SH-SY5Y (cell line): ENCODE results near the gene PALM.

ENCODE experiments used
- GATA2 ChIP-seq: IDR thresholded peaks from 2 replicates; pipeline ENCODE4 v1.6.1; 2011; ENCODE audit warnings: mild to moderate bottlenecking, low read depth, low read length
- GATA3 ChIP-seq: IDR thresholded peaks from 2 replicates; pipeline ENCODE4 v1.6.1; 2011; ENCODE audit warnings: low read depth, mild to moderate bottlenecking, low read length, moderate library complexity

PALM gene

DNA sequence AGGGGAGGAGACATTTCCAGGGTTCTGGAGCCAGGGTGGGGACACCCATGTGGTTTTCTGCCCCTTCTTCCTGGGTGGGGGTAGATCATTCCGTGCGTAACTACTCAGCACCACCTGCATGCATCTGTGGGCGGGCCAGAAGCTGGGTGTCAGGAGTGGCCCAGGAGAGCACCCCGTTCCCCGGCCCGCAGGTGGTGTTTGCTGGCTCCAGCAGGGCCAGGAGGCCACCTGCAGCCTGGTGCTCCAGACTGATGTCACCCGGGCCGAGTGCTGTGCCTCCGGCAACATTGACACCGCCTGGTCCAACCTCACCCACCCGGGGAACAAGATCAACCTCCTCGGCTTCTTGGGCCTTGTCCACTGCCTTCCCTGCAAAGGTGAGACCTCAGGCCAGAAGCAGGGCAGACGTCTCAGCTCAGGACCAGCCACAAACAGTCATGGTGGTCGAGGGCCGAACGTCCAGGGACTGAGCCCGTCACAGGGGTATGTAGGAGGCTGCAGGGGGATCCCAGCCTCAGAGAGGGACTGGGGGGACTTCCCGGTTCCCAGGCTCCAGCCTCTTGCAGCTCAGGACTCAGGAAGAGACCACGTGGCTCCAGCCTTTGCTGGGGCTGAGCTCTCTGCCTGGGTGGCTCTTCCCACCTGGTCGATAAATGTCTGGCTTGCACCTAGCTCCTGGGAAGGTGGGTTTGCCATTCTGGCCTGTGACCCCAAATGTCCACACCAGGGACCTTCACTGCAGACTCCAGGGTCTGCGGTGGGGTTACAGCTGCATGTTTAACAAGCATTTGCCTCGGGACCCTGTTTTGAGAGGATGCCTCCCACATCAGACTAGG, 30.9 kb upstream of the PALM start:
- no peak for TF ChIP-seq GATA3
- TF ChIP-seq GATA2: no peak

DNA sequence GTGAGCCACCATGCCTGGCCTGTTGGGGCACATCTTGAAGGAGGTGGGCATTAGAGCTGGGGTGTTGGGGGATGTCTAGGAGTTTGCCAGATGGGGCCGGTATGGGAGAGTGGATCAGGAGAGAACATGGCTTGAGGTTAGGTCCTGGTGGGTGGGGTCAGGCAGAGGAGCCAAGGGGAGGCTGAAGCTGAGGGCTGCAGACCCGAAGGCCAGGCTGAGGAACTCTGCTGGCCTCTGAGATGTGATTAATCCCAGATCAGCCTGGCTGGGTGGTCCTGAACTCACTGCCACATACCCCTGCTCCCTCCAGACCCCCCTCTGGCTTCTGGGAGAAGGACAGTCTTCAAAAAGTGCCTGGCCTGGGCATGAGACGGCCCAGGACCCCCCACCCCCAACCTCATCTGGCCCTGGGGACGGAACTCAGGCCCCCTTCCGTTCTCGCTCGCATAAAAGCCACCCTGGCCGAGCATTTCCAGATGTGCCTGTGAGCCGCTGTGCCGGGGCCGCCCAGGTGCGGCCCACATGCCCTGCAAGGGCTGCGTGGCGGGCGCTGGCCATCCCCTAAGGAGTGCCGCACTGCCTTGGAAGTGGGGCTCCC, 29.8 kb upstream of the PALM start:
- TF ChIP-seq GATA3 (no peak), GATA2 (no peak)

GRCh38 chr19:679418-680286, 29.1 kb upstream of the PALM start:
- no peak for TF ChIP-seq GATA3
- no peak for TF ChIP-seq GATA2

DNA sequence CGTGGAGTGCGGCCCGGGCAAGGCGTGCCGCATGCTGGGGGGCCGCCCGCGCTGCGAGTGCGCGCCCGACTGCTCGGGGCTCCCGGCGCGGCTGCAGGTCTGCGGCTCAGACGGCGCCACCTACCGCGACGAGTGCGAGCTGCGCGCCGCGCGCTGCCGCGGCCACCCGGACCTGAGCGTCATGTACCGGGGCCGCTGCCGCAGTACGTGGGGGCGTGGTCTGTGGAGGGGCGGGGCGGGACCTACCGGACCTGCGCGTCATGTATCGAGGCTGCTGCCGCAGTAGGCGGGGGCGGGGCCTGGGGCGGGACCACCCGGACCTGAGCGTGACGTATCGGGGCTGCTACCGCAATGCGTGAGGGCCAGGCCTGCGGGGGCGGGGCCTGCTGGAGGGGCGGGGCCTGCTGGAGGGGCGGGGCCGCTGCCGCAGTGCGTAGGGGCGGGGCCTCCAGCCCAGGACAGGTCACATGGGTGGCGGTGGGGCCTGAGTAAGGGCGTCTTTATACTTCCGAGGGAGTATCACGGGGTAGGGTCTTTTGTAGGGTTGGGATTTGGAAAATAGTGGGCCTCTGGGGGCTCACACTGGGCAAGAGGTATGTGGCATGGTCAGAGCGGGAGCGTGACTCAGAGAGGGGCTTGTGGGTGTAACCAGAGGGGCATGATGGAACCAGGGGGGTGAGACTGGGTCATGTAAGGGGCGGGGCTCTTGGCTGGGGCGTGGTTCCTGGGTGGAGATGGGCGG, 28.3 kb upstream of the PALM start:
- TF ChIP-seq GATA2 (no peak), GATA3 (no peak)

DNA sequence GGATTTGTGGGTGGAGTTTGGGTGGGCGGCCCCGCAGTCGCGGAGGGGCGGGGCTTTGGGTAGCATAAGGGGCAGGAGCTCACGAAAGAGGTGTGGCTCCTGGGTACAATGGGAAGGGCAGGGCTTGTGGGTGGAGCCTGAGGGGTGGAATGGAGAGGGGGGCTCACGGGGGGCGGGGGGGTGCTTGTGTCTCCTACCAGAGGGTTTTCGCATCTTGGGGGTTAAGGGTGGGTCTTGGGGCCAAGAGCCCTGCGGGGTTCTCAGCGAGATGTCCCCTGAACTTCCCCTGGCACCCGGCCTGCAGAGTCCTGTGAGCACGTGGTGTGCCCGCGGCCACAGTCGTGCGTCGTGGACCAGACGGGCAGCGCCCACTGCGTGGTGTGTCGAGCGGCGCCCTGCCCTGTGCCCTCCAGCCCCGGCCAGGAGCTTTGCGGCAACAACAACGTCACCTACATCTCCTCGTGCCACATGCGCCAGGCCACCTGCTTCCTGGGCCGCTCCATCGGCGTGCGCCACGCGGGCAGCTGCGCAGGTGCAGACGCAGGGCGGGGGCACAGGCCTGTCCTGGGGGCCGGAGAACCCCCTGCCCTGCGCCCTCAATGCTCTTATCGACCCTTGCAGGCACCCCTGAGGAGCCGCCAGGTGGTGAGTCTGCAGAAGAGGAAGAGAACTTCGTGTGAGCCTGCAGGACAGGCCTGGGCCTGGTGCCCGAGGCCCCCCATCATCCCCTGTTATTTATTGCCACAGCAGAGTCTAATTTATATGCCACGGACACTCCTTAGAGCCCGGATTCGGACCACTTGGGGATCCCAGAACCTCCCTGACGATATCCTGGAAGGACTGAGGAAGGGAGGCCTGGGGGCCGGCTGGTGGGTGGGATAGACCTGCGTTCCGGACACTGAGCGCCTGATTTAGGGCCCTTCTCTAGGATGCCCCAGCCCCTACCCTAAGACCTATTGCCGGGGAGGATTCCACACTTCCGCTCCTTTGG, 27.4 kb upstream of the PALM start:
- TF ChIP-seq GATA3 (no peak), GATA2 (no peak)

DNA sequence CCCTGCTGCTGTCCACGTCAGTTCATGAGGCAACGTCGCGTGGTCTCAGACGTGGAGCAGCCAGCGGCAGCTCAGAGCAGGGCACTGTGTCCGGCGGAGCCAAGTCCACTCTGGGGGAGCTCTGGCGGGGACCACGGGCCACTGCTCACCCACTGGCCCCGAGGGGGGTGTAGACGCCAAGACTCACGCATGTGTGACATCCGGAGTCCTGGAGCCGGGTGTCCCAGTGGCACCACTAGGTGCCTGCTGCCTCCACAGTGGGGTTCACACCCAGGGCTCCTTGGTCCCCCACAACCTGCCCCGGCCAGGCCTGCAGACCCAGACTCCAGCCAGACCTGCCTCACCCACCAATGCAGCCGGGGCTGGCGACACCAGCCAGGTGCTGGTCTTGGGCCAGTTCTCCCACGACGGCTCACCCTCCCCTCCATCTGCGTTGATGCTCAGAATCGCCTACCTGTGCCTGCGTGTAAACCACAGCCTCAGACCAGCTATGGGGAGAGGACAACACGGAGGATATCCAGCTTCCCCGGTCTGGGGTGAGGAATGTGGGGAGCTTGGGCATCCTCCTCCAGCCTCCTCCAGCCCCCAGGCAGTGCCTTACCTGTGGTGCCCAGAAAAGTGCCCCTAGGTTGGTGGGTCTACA, 25.9 kb upstream of the PALM start:
- TF ChIP-seq GATA3: no peak
- no peak for TF ChIP-seq GATA2

GRCh38 chr19:685454-685931, 23.2 kb upstream of the PALM start:
- TF ChIP-seq GATA2: no peak
- no peak for TF ChIP-seq GATA3

- no peak for TF ChIP-seq GATA3
- no peak for TF ChIP-seq GATA2
Measured at GRCh38 chr19:686589-687297, 22.0 kb upstream of the PALM start.

DNA sequence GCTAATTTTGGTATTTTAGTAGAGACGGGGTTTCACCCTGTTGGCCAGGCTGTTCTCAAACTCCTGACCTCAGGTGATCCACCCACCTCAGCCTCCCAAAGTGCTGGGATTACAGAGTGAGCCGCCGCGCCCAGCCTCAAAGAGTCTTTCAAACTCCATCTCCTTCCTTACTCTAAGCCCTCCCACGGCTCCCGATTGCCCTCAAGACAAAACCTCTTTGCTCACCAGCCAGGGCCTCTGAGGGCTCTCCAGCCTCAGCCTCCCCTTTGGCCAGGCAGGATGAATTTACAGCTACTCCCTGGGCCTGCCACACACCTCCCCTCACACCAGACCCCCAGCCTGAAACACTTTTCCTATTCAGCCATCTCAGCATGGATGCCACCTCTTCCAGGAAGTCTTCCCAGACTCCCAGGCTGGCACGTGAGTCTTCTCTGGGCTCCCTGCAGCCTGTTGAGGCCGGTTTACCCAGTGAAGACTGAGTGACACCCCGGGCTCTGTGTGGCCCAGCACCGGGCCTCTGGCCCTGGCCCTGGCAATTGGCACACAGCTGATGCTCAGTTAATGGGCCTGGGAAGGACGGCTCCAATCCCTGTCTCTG, 21.1 kb upstream of the PALM start:
- no peak for TF ChIP-seq GATA2

- TF ChIP-seq GATA3: no peak
- no peak for TF ChIP-seq GATA2
Measured at GRCh38 chr19:688214-688613, 20.5 kb upstream of the PALM start.

DNA sequence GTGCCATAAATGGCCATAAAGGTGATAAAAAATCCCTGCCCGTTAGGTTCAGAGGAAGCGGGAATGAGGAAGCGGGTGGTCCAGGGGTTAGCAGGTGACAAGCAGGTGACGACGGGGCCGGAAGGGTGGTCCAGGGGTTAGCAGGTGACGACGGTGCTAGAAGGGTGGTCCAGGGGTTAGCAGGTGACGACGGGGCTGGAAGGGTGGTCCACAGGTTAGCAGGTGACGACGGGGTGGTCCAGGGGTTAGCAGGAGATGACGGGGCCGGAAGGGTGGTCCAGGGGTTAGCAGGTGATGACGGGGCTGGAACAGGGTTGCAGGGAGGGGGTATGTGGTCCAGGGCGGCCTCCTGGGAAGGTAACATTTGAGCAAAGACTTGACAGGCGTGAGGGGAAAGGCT, 19.7 kb upstream of the PALM start:
- TF ChIP-seq GATA2 (no peak), GATA3 (no peak)
